ENCODE data around the gene RIPK3.

The RIPK3 gene

GRCh38 chr14:24289649-24290280 is 50.0 kb downstream of the RIPK3 start:
- TF ChIP-seq CTCF (IDR thresholded peaks at IDR 0.05; ENCODE audit: control insufficient read depth, insufficient read depth, low read depth, low read length, missing control alignments), result no peak
- H3K4me3 ChIP-seq (ENCODE audit: control insufficient read depth, low read depth, low read length), result no peak overlapping the region
- DNase-seq (ENCODE audit: low read depth), result no peak

GRCh38 chr14:24286996-24287395 is 52.8 kb downstream of the RIPK3 start:
- no peak overlapping the region for H3K4me3 ChIP-seq (ENCODE audit: control insufficient read depth, low read depth, low read length)
- no peak for TF ChIP-seq CTCF (IDR thresholded peaks at IDR 0.05; ENCODE audit: control insufficient read depth, insufficient read depth, low read depth, low read length, missing control alignments)
- no peak for DNase-seq (ENCODE audit: low read depth)
